GM19099 (cell line): ENCODE results near the gene FAM120AOS.

Experiments
- POLR2A ChIP-seq: IDR thresholded peaks from 3 replicates; pipeline ENCODE4 v1.6.1; 2011; ENCODE audit warnings: low read depth; ENCODE audit not compliant: insufficient read length; ENCODE audit errors: extremely low read depth

The FAM120AOS gene

DNA sequence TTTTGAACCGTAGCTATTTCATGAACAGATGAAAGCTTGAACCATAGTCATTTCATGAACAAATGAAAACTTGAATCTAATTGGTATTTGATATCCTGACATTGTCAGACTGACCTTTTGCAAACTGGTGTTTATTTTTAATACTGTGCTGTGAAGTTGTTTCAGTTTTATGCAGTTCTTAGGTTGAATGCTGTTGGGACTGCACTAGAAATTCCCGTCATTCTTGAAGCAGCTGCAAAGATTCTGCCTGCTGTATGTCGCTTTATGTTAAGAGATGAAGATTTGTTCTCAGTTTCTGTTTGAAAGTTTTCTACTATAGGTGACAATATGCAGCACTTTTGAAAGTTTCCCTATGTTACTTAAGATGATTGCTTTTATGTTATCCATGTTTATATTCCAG, 22.5 kb upstream of the FAM120AOS start:
- TF ChIP-seq POLR2A, result no peak

DNA sequence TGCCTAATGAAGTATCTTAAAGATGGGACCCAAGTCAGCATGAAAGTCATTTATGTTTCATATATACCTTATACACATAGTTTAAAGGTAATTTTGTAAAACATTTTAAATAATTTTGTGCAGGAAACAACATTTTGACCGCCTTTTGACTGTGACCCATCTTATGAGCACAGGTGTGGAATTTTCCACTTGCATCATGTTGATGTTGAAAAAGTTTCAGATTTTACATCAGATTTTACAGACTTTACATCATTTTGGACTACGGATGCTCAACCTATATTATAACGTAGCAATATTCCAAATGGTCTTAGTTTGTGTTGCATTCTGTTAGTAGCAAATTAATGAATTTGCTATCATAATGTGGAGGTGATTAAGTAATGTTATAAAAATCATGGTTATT, 21.7 kb upstream of the FAM120AOS start:
- TF ChIP-seq POLR2A, result no peak

DNA sequence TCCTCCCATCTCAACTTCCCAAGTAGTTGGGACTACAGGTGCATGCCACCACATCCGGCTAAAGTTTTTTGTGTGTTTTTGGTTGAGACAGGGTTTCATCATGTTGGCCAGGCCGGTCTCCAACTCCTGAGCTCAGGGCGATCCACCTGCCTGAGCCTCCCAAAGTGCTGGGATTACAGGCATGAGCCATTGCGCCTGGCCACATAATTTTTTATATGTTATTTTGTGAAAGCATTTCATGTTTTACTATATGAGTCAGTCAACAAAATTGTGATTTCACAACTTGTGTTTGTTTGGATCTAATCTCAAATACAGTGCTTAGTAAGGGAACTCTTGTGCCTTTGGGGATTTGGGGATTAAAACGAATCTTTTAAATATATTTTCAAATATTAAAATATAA, 20.0 kb upstream of the FAM120AOS start:
- TF ChIP-seq POLR2A, result no peak

GRCh38 chr9:93471124-93471523, 17.7 kb upstream of the FAM120AOS start:
- TF ChIP-seq POLR2A, result no peak

DNA sequence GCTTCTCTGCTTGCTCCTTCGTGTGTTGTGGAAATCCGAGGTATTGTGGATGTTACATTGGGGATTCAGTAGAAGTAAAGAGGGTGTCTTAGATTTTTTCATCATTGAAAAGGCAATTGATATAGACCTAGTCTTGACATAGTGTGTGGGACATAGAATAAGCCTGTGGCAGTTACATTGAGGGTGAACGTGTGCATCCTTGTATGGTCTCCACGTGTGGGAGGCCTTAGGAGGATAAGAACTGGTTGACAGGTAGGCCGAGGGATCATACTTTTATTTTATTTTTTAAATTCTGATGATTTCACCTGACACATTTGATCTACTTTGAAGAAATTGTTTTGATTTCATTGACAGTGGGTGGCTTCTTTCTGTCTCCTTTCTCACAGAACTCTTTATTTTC, 17.0 kb upstream of the FAM120AOS start:
- no peak for TF ChIP-seq POLR2A

- no peak for TF ChIP-seq POLR2A
These were observed 15.5 kb upstream of the FAM120AOS start for GRCh38 chr9:93468763-93469456.

GRCh38 chr9:93467462-93467861, 14.1 kb upstream of the FAM120AOS start:
- TF ChIP-seq POLR2A, result no peak

DNA sequence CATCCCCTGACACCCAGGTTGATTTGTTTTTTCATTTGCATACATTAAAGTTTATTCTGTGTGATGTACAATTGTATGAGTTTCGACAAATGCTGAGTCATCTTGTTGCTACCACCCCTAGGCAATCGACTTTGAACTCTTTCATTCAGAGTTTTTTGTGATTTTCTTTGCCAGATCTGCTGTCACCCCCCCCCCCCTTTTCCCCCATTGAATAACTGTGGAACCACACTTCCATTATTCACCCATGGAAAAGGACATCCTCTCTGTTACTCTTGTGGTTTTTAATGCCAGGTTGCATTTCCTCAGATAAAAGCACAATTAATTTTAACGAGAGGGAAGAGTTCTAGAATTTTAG, 13.7 kb upstream of the FAM120AOS start:
- no peak for TF ChIP-seq POLR2A

GRCh38 chr9:93466416-93467061, 13.2 kb upstream of the FAM120AOS start:
- no peak for TF ChIP-seq POLR2A

DNA sequence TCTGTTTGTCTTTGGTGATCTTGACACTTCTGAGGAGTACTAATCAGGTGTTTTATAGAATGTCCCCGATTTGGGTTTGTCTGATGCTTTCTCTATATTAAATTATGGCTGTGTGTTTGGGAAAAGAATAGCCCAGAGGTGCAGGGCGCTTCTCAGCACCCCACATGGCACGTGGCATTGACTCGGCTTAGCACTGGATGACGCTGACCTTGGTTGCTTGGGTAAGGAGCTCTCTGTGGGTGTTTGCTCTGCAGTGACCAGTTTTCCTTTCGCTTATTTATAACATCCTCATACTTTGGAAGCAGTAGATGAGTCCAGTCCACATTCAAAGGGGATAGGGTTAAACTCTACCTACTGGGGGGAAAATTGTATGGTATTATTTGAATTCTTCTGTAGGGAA, 12.5 kb upstream of the FAM120AOS start:
- no peak for TF ChIP-seq POLR2A

GRCh38 chr9:93464876-93465275, 11.5 kb upstream of the FAM120AOS start:
- TF ChIP-seq POLR2A, result no peak

GRCh38 chr9:93464395-93464794, 11.0 kb upstream of the FAM120AOS start:
- no peak for TF ChIP-seq POLR2A

- TF ChIP-seq POLR2A, result no peak
These were observed 10.4 kb upstream of the FAM120AOS start for GRCh38 chr9:93463638-93464248.

DNA sequence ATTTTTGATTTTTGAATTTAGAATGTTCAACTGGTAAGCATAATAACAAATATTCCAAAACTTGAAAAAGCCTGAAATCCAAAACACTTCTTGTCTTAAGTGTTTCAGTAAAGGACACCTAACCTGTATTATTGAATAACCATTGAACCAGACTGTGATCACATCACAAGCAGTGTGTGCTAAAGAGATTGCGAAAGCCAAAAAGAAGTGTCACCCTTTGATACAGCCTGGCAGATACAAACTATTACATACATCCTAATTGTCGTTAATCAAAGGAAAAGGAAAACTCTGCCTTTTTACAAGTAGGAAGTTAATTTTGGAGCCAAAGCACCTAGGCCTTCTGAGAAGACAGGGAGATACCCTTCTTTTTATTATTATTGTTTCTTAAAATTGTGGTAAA, 8.4 kb upstream of the FAM120AOS start:
- TF ChIP-seq POLR2A, result no peak

DNA sequence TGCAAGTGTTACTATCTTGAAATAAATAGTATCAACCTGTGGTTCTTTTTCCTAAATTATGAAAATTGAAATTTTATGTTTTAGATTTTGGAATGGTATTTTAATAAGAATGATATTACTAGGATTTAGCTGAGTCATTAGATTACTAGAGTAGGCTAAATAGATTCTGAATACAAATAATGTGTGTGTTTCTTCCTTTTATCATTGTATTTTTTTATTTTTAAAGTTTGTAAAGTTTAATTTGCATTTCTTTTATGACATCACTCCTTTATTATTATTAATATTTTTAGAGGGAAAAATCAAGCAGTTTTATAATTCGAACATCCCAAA, 8.0 kb upstream of the FAM120AOS start:
- no peak for TF ChIP-seq POLR2A

- TF ChIP-seq POLR2A, result no peak
These were observed 7.5 kb upstream of the FAM120AOS start for GRCh38 chr9:93460689-93461413.
